ENCODE results near the gene AUNIP.

AUNIP gene

GRCh38 chr1:25897754-25898153 lies 38.5 kb upstream of the AUNIP start:
- no peak for TF ChIP-seq CTCF (IDR thresholded peaks at IDR 0.05; ENCODE audit: insufficient read depth, low read depth, low read length, missing control alignments)
- no peak for DNase-seq (ENCODE audit: low read depth)
- no peak overlapping the region for H3K4me3 ChIP-seq (ENCODE audit: low read length)

GRCh38 chr1:25896266-25896665 lies 37.0 kb upstream of the AUNIP start:
- peak; percentile 39 for DNase-seq (ENCODE audit: low read depth)
- H3K4me3 ChIP-seq (ENCODE audit: low read length): no peak overlapping the region
- TF ChIP-seq CTCF (IDR thresholded peaks at IDR 0.05; ENCODE audit: insufficient read depth, low read depth, low read length, missing control alignments): no peak

GRCh38 chr1:25895365-25895990 lies 36.2 kb upstream of the AUNIP start:
- peak; percentile 95 for TF ChIP-seq CTCF (IDR thresholded peaks at IDR 0.05; ENCODE audit: insufficient read depth, low read depth, low read length, missing control alignments)
- no peak overlapping the region for H3K4me3 ChIP-seq (ENCODE audit: low read length)
- DNase-seq (ENCODE audit: low read depth): peak; percentile 90

GRCh38 chr1:25893116-25893515 lies 33.9 kb upstream of the AUNIP start:
- H3K4me3 ChIP-seq (ENCODE audit: low read length): no peak overlapping the region
- DNase-seq (ENCODE audit: low read depth): no peak
- no peak for TF ChIP-seq CTCF (IDR thresholded peaks at IDR 0.05; ENCODE audit: insufficient read depth, low read depth, low read length, missing control alignments)

- TF ChIP-seq CTCF (IDR thresholded peaks at IDR 0.05; ENCODE audit: insufficient read depth, low read depth, low read length, missing control alignments): no peak
Measured at GRCh38 chr1:25891606-25892005, 32.3 kb upstream of the AUNIP start.

GRCh38 chr1:25890239-25891034 lies 31.2 kb upstream of the AUNIP start:
- TF ChIP-seq CTCF (IDR thresholded peaks at IDR 0.05; ENCODE audit: insufficient read depth, low read depth, low read length, missing control alignments): peak; percentile 20
- H3K4me3 ChIP-seq (ENCODE audit: low read length): no peak overlapping the region
- DNase-seq (ENCODE audit: low read depth): peak; percentile 98

More at GRCh38 chr1:25891606-25892005, 32.3 kb upstream of the AUNIP start:
- H3K4me3 ChIP-seq (ENCODE audit: low read length): no peak overlapping the region
- no peak for DNase-seq (ENCODE audit: low read depth)

Data from epithelial cell of esophagus (primary cell).